Tibial nerve (tissue), 4 donors: ENCODE results near the gene LIN28B.

ENCODE experiments used
- CTCF ChIP-seq, 5 experiments: fragments of 200-600 bp in 3 of 5; fragments of 450-650 bp in 2 of 5; sonication (generic) in 3 of 5; IDR thresholded peaks; one replicate each; pipeline ENCODE4 v1.5.1; 2016 to 2019; ENCODE audit warnings: antibody characterized with exemption in 5 of 5, mild to moderate bottlenecking in 3 of 5, moderate library complexity in 2 of 5
- EP300 ChIP-seq, 2 donors: sonication (generic); formaldehyde crosslinking; IDR thresholded peaks; one replicate each; pipeline ENCODE4 v1.6.1; 2017; ENCODE audit warnings: antibody characterized with exemption in 2 of 2, mild to moderate bottlenecking in 1 of 2
- POLR2A ChIP-seq, 2 donors: fragments of 450-650 bp; IDR thresholded peaks; one replicate each; pipeline ENCODE4 v1.6.1; 2017; ENCODE audit warnings: antibody characterized with exemption in 2 of 2, mild to moderate bottlenecking in 2 of 2, moderate library complexity in 2 of 2

GRCh38 chr6:105045526-105045925, 88.6 kb downstream of the LIN28B start:
- TF ChIP-seq EP300 (IDR thresholded peaks at IDR 0.05) (no peak), CTCF (IDR thresholded peaks at IDR 0.05) (no peak), POLR2A (IDR thresholded peaks at IDR 0.05) (no peak)
